Ishikawa (cell line): ENCODE data around the gene PIEZO1.

ENCODE experiments used
- CEBPB ChIP-seq: IDR thresholded peaks from 2 replicates; pipeline ENCODE4 v1.6.1; 2012
- CREB1 ChIP-seq: IDR thresholded peaks from 2 replicates; pipeline ENCODE4 v1.6.1; 2012; ENCODE audit warnings: low read depth
- EGR1 ChIP-seq: IDR thresholded peaks from 2 replicates; pipeline ENCODE4 v1.6.1; 2012
- EP300 ChIP-seq: IDR thresholded peaks from 2 replicates; pipeline ENCODE4 v1.6.1; 2012; ENCODE audit warnings: borderline replicate concordance
- FOXM1 ChIP-seq: IDR thresholded peaks from 2 replicates; pipeline ENCODE4 v1.6.1; 2012; ENCODE audit warnings: low read depth, borderline replicate concordance
- MAX ChIP-seq: IDR thresholded peaks from 2 replicates; pipeline ENCODE4 v1.6.1; 2012
- NFIC ChIP-seq: IDR thresholded peaks from 2 replicates; pipeline ENCODE4 v1.6.1; 2012
- RAD21 ChIP-seq: IDR thresholded peaks from 2 replicates; pipeline ENCODE4 v1.6.1; 2012; ENCODE audit warnings: low read depth
- TAF1 ChIP-seq: IDR thresholded peaks from 2 replicates; pipeline ENCODE4 v1.6.1; 2012; ENCODE audit warnings: low read depth, mild to moderate bottlenecking
- TCF12 ChIP-seq: IDR thresholded peaks from 2 replicates; pipeline ENCODE4 v1.6.1; 2012; ENCODE audit warnings: low read depth
- TEAD4 ChIP-seq: IDR thresholded peaks from 2 replicates; pipeline ENCODE4 v1.6.1; 2012
- USF1 ChIP-seq: IDR thresholded peaks from 2 replicates; pipeline ENCODE4 v1.6.1; 2012
- YY1 ChIP-seq: IDR thresholded peaks from 2 replicates; pipeline ENCODE4 v1.6.1; 2012; ENCODE audit warnings: low read depth
- ZBTB7A ChIP-seq: IDR thresholded peaks from 2 replicates; pipeline ENCODE4 v1.6.1; 2012; ENCODE audit warnings: low read depth
- TF ChIP-seq, protein P1 (sequence below): IDR thresholded peaks from 2 replicates; pipeline ENCODE4 v1.6.1; 2012; ENCODE audit warnings: low read depth, mild to moderate bottlenecking

Gene PIEZO1

GRCh38 chr16:88678224-88678979, 106.6 kb downstream of the PIEZO1 start:
- TF ChIP-seq RAD21, result no peak
- TF ChIP-seq EP300, result no peak
- TF ChIP-seq USF1, result no peak
- TF ChIP-seq NFIC, result no peak
- no peak for TF ChIP-seq EGR1
- TF ChIP-seq FOXM1, result no peak
- no peak for TF ChIP-seq TCF12
- TF ChIP-seq, protein P1, sequence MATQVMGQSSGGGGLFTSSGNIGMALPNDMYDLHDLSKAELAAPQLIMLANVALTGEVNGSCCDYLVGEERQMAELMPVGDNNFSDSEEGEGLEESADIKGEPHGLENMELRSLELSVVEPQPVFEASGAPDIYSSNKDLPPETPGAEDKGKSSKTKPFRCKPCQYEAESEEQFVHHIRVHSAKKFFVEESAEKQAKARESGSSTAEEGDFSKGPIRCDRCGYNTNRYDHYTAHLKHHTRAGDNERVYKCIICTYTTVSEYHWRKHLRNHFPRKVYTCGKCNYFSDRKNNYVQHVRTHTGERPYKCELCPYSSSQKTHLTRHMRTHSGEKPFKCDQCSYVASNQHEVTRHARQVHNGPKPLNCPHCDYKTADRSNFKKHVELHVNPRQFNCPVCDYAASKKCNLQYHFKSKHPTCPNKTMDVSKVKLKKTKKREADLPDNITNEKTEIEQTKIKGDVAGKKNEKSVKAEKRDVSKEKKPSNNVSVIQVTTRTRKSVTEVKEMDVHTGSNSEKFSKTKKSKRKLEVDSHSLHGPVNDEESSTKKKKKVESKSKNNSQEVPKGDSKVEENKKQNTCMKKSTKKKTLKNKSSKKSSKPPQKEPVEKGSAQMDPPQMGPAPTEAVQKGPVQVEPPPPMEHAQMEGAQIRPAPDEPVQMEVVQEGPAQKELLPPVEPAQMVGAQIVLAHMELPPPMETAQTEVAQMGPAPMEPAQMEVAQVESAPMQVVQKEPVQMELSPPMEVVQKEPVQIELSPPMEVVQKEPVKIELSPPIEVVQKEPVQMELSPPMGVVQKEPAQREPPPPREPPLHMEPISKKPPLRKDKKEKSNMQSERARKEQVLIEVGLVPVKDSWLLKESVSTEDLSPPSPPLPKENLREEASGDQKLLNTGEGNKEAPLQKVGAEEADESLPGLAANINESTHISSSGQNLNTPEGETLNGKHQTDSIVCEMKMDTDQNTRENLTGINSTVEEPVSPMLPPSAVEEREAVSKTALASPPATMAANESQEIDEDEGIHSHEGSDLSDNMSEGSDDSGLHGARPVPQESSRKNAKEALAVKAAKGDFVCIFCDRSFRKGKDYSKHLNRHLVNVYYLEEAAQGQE, result no peak
- TF ChIP-seq TEAD4, result no peak
- TF ChIP-seq MAX, result no peak
- no peak for TF ChIP-seq ZBTB7A
- no peak for TF ChIP-seq TAF1
- no peak for TF ChIP-seq CREB1

- TF ChIP-seq, protein P1, result no peak
- TF ChIP-seq EGR1 (no peak), TAF1 (no peak), RAD21 (no peak), CREB1 (no peak), ZBTB7A (no peak), TEAD4 (no peak), USF1 (no peak), YY1 (no peak), NFIC (no peak)
These were observed 107.3 kb downstream of the PIEZO1 start for GRCh38 chr16:88677721-88678120.

- TF ChIP-seq CEBPB, result no peak
These were observed 108.3 kb downstream of the PIEZO1 start for GRCh38 chr16:88676502-88677242.

- no peak for TF ChIP-seq TEAD4
These were observed 111.2 kb downstream of the PIEZO1 start for GRCh38 chr16:88673716-88674379.

DNA sequence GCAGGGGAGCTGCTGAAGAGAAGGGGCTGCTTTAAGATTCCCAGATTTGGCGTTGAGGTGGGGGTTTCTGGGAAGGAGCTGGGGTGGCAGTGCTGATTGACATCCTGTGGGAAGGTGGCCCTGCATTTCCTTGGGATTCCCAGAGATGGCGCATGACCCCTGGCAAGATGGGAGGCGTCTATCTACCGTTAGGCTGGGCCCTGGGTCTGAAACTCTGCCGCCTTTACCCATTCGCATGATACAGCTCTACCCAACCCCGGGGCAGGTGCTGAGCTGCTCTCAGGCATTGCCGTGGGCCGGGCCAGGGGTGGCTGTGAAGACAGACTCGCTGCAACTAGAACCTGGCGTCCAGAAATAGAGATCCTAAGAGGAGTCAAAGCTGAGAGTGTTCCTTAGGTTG, 112.2 kb downstream of the PIEZO1 start:
- peak; percentile 29; the same call in 1 of the 2 replicates for TF ChIP-seq RAD21
- TF ChIP-seq EGR1, result no peak

GRCh38 chr16:88671806-88672205, 113.2 kb downstream of the PIEZO1 start:
- no peak for TF ChIP-seq FOXM1
- no peak for TF ChIP-seq MAX

GRCh38 chr16:88669980-88670379, 115.0 kb downstream of the PIEZO1 start:
- TF ChIP-seq TCF12, result no peak
- no peak for TF ChIP-seq MAX
- TF ChIP-seq, protein P1, result no peak
- no peak for TF ChIP-seq RAD21
- TF ChIP-seq ZBTB7A, result no peak
- no peak for TF ChIP-seq FOXM1
- TF ChIP-seq EP300, result no peak
- no peak for TF ChIP-seq NFIC
- TF ChIP-seq EGR1, result no peak
- TF ChIP-seq CREB1, result no peak
- TF ChIP-seq YY1, result no peak
- no peak for TF ChIP-seq TEAD4
- no peak for TF ChIP-seq CEBPB
- TF ChIP-seq TAF1, result no peak
- TF ChIP-seq USF1, result no peak
